IMR-90 (cell line): ENCODE data around the gene MARCHF3. TPM values are rescaled to one million over a fixed set of nuclear protein-coding genes. Genes with fewer than 3 reads are reported as not detected.

Source experiments
- ATAC-seq: fragments of 200-7000 bp; cut with Tn5 transposase; 2 replicates; pipeline ENCODE4 v1.9.1; 2020; ENCODE audit warnings: low read depth, mild to moderate bottlenecking, moderate library complexity
- BruUV-seq: library from RNA; stranded (reverse); fragments of 400-500 nt; replicated peaks from 2 replicates; lab custom pipeline; 2021; lab: Mats Ljungman, UMichigan
- CTCF ChIA-PET: fragments of 300-600 bp; formaldehyde crosslinking; extraction: SDS; loops from one replicate; lab custom pipeline; 2021; ENCODE audit warnings: antibody characterized with exemption; lab: Yijun Ruan, JAX
- POLR2A ChIA-PET: fragments of 300-600 bp; sonication (Branson Sonifier 250); formaldehyde crosslinking; loops from one replicate; lab custom pipeline; 2022; ENCODE audit warnings: antibody characterized with exemption; ENCODE audit not compliant: unreplicated experiment; lab: Charles Lee
- DNase-seq: peaks from one replicate; pipeline ENCODE4 v3.0.0; 2013
- H2AFZ ChIP-seq: replicated peaks from 2 replicates; pipeline ENCODE3; 2013; ENCODE audit warnings: low read length, mild to moderate bottlenecking; ENCODE audit not compliant: poor library complexity
- H2AK5ac ChIP-seq: 2 replicates; pipeline ENCODE4 v1.6.1; 2013; ENCODE audit warnings: low read depth, low read length, inconsistent platforms
- H2AK9ac ChIP-seq: replicated peaks from 2 replicates; pipeline ENCODE3; 2013; ENCODE audit warnings: mild to moderate bottlenecking, low read depth, low read length, moderate library complexity; ENCODE audit not compliant: poor library complexity
- H2BK120ac ChIP-seq: 2 replicates; pipeline ENCODE4 v1.6.1; 2013; ENCODE audit warnings: low read depth, low read length, inconsistent platforms
- H2BK15ac ChIP-seq: 3 replicates; pipeline ENCODE4 v1.6.1; 2013; ENCODE audit warnings: low read depth, low read length, inconsistent platforms
- H2BK20ac ChIP-seq: 2 replicates; pipeline ENCODE4 v1.6.1; 2013; ENCODE audit warnings: low read depth, mild to moderate bottlenecking, inconsistent platforms, low read length, moderate library complexity
- H2BK5ac ChIP-seq: 2 replicates; pipeline ENCODE4 v1.6.1; 2013; ENCODE audit warnings: mild to moderate bottlenecking, low read depth, low read length, inconsistent platforms; ENCODE audit not compliant: poor library complexity, severe bottlenecking
- H3K14ac ChIP-seq: replicated peaks from 2 replicates; pipeline ENCODE4 v1.6.1; 2013; ENCODE audit warnings: low read depth, low read length, inconsistent platforms
- H3K18ac ChIP-seq: 2 replicates; pipeline ENCODE4 v1.6.1; 2013; ENCODE audit warnings: low read depth, low read length, control low read depth
- H3K23ac ChIP-seq: 2 replicates; pipeline ENCODE4 v1.6.1; 2013; ENCODE audit warnings: low read depth, low read length, inconsistent platforms
- H3K27ac ChIP-seq: 2 replicates; pipeline ENCODE4 v1.5.1; 2013; ENCODE audit warnings: mild to moderate bottlenecking, control low read depth, low read length; ENCODE audit not compliant: insufficient read depth
- H3K27me3 ChIP-seq: 2 replicates; pipeline ENCODE4 v1.6.1; 2013; ENCODE audit warnings: low read length; ENCODE audit not compliant: control insufficient read depth, insufficient read depth
- H3K36me3 ChIP-seq: 2 replicates; pipeline ENCODE4 v1.6.1; 2013; ENCODE audit warnings: low read length, mixed read lengths; ENCODE audit not compliant: control insufficient read depth, insufficient read depth
- H3K4ac ChIP-seq: 2 replicates; pipeline ENCODE4 v1.6.1; 2013; ENCODE audit warnings: low read depth, low read length, inconsistent platforms
- H3K4me1 ChIP-seq: 2 replicates; pipeline ENCODE4 v1.6.1; 2013; ENCODE audit warnings: low read length, mixed read lengths; ENCODE audit not compliant: control insufficient read depth, insufficient read depth
- H3K4me2 ChIP-seq: 2 replicates; pipeline ENCODE4 v1.6.1; 2013; ENCODE audit warnings: low read depth, mild to moderate bottlenecking, control low read depth, low read length, moderate library complexity
- H3K4me3 ChIP-seq: 2 replicates; pipeline ENCODE4 v1.5.1; 2013; ENCODE audit warnings: low read depth, mild to moderate bottlenecking, control low read depth, low read length, moderate library complexity; ENCODE audit not compliant: insufficient read depth
- H3K56ac ChIP-seq: 2 replicates; pipeline ENCODE4 v1.6.1; 2013; ENCODE audit warnings: low read length, inconsistent platforms; ENCODE audit not compliant: insufficient read depth; ENCODE audit errors: extremely low read depth
- H3K79me1 ChIP-seq, 2 experiments: 2 replicates each; pipeline ENCODE4 v1.6.1; 2013; ENCODE audit warnings: low read length in 2 of 2, inconsistent platforms in 1 of 2, low read depth in 1 of 2
- H3K9ac ChIP-seq: 2 replicates; pipeline ENCODE4 v1.6.1; 2013; ENCODE audit warnings: low read depth, low read length, control low read depth
- H3K9me1 ChIP-seq: 2 replicates; pipeline ENCODE4 v1.6.1; 2013; ENCODE audit warnings: low read length, inconsistent platforms; ENCODE audit not compliant: insufficient read depth
- H3K9me3 ChIP-seq: 2 replicates; pipeline ENCODE4 v1.6.1; 2013; ENCODE audit warnings: low read length; ENCODE audit not compliant: control insufficient read depth, insufficient read depth
- H4K20me1 ChIP-seq: 2 replicates; pipeline ENCODE4 v1.6.1; 2013; ENCODE audit warnings: low read length, inconsistent platforms; ENCODE audit not compliant: insufficient read depth
- H4K5ac ChIP-seq: 2 replicates; pipeline ENCODE4 v1.6.1; 2013; ENCODE audit warnings: mild to moderate bottlenecking, low read depth, low read length, control low read depth
- H4K8ac ChIP-seq, 2 experiments: 2 replicates each; pipeline ENCODE4 v1.6.1; 2013; ENCODE audit warnings: low read depth in 2 of 2, low read length in 2 of 2, control low read depth in 1 of 2, inconsistent platforms in 1 of 2
- H4K91ac ChIP-seq: 2 replicates; pipeline ENCODE4 v1.6.1; 2013; ENCODE audit warnings: low read depth, low read length, inconsistent platforms; ENCODE audit not compliant: insufficient read depth
- BHLHE40 ChIP-seq: fragments of 150-350 bp; IDR thresholded peaks from 2 replicates; pipeline ENCODE4 v1.6.1; 2016; ENCODE audit warnings: mild to moderate bottlenecking, low read depth, low read length
- CEBPB ChIP-seq: IDR thresholded peaks from 2 replicates; pipeline ENCODE4 v1.6.1; 2012; ENCODE audit warnings: low read depth, low read length, improper control_type of control experiment
- WGBS, 2 experiments: methylation state at CpG; one replicate each; pipeline versions ENCODE4 v1.1.5 to v1.1.7; 2013; ENCODE audit warnings: missing lambda C conversion rate in 2 of 2; ENCODE audit not compliant: insufficient read length in 1 of 2; ENCODE audit errors: extremely low coverage in 2 of 2; 5-methylcytosine and 5-hydroxymethylcytosine counted together
- dilution Hi-C: fragments of 300-500 bp; cut with HindIII; formaldehyde crosslinking; loops from one replicate; pipeline ENCODE4 v1.14.3; 2018; ENCODE audit warnings: low sequenced_read_pairs; ENCODE audit not compliant: unreplicated experiment
- in situ Hi-C: fragments of 300-500 bp; cut with MboI; formaldehyde crosslinking; loops from 3 replicates; pipeline ENCODE4 v1.14.3; 2019; ENCODE audit warnings: low sequenced_read_pairs, inconsistent platforms, mixed read lengths
- intact Hi-C: fragments of 100-400 bp; cut with micrococcal nuclease; formaldehyde crosslinking; loops from 2 replicates; pipeline ENCODE4 v1.10.0; 2022
- polyA plus RNA-seq, 3 experiments: library from polyadenylated mRNA; depleted of rRNA; stranded (reverse); fragments of >200 nt; gene quantifications; 2 replicates each; pipeline ENCODE4 v1.2.3, GENCODE V29; 2012; ENCODE audit warnings: low replicate concordance in 1 of 3
- total RNA-seq: library from RNA; depleted of rRNA; stranded (reverse); fragments of >200 nt; gene quantifications from 2 replicates; pipeline ENCODE4 v1.2.3, GENCODE V29; 2012

The MARCHF3 gene
- total and polyA plus RNA-seq, 2 of the 4 experiments (the other 2 are of a cell fraction) = 11.2 to 18.8 TPM

DNA sequence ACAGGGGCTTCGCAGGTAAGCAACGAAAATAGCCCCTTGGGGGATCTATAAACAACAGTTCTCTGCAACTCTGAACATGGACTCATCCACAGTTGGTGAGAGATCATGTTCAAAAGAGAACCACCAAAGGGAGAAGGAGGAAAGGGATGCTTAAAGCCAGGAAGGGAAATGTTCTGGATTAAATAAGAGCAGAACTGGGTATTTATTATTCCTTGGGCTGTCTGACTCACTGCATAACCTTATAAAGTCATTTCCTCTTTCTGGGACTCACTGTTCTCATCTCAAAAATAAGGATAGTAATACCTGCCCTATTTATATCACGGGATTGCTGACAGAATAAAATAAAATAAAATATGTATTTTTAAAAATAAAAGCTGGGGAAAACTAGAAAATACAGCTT is 11.2 kb upstream of the MARCHF3 start:
- no peak overlapping the region for H4K91ac ChIP-seq
- ChIA-PET POLR2A (no interaction called here), CTCF (no interaction called here)
- in situ Hi-C loops (no loop called here), dilution Hi-C loops (no loop called here), intact Hi-C loops (loop anchor here (10.0 kb wide), 1 partner anchor 387 kb away; no protein-coding TSS in a partner anchor)
- no peak overlapping the region for H3K56ac ChIP-seq
- peaks cover 3% of the 10 kb centered on the region; the same call in 1 of the 2 replicates for H3K4me1 ChIP-seq
- H3K27me3 ChIP-seq = no peaks in the 10 kb centered on the region
- no peak overlapping the region for H3K4me2 ChIP-seq
- H3K23ac ChIP-seq = no peak overlapping the region
- H4K8ac ChIP-seq = no peak overlapping the region; a peak in 1 of 4 replicates
- no peaks in the 10 kb centered on the region for H3K9me3 ChIP-seq
- H2AK5ac ChIP-seq = no peak overlapping the region
- H2BK5ac ChIP-seq = no peak overlapping the region
- WGBS, 2 experiments = no CpG with 5 or more reads among the region's 3 CpGs
- H2BK120ac ChIP-seq = peak overlapping the region; percentile 41; the same call in 1 of the 2 replicates
- BruUV-seq = no TSS peak
- no peaks in the 10 kb centered on the region for H3K36me3 ChIP-seq
- TF ChIP-seq CEBPB = no peak
- no peak for TF ChIP-seq BHLHE40
- no peak overlapping the region for H3K4me3 ChIP-seq
- no peak overlapping the region for H2AFZ ChIP-seq
- H3K79me1 ChIP-seq = no peaks in the 10 kb centered on the region
- DNase-seq (peak; percentile 60), ATAC-seq (peak; percentile 95)
- H4K20me1 ChIP-seq = no peaks in the 10 kb centered on the region
- no peak overlapping the region for H2AK9ac ChIP-seq
- no peak overlapping the region for H3K18ac ChIP-seq
- H4K5ac ChIP-seq = no peak overlapping the region
- H3K9me1 ChIP-seq = peaks cover 12% of the 10 kb centered on the region
- peak overlapping the region; percentile 35; the same call in 1 of the 2 replicates for H3K4ac ChIP-seq
- 0 out of 2 replicates have a peak overlapping the region, but pooled peaks have one; percentile 15 for H3K14ac ChIP-seq
- peak overlapping the region; percentile 9; the same call in 1 of the 2 replicates for H2BK20ac ChIP-seq
- H2BK15ac ChIP-seq = peak overlapping the region; percentile 66; the same call in 1 of the 3 replicates
- H3K9ac ChIP-seq = no peak overlapping the region
- H3K27ac ChIP-seq = no peak overlapping the region
